Kidney epithelial cell (primary cell): ENCODE data around the gene DOCK1. TPM values are rescaled to one million over a fixed set of nuclear protein-coding genes. Genes with fewer than 3 reads are reported as not detected.

Source experiments
- DNase-seq: peaks from one replicate; pipeline ENCODE4 v3.0.0-alpha.2; 2010; ENCODE audit warnings: low read depth
- H3K27me3 ChIP-seq: 2 replicates; pipeline ENCODE4 v1.6.0; 2011; ENCODE audit warnings: low read length; ENCODE audit not compliant: control insufficient read depth, insufficient read depth
- H3K36me3 ChIP-seq: 2 replicates; pipeline ENCODE4 v1.5.1; 2011; ENCODE audit warnings: low read length; ENCODE audit not compliant: control insufficient read depth, insufficient read depth
- H3K4me3 ChIP-seq: 2 replicates; pipeline ENCODE4 v1.5.1; 2011; ENCODE audit warnings: low read depth, mild to moderate bottlenecking, control low read depth, low read length
- total RNA-seq: library from RNA; depleted of rRNA; stranded (reverse); fragments of >200 nt; gene quantifications from 2 replicates; pipeline ENCODE4 v1.2.3, GENCODE V29; 2015
- TF ChIP-seq, protein P1 (sequence below): IDR thresholded peaks from 2 replicates; pipeline ENCODE4 v1.5.1; 2011; ENCODE audit warnings: mild to moderate bottlenecking, moderate library complexity, low read length, control low read depth, inconsistent platforms; ENCODE audit not compliant: insufficient read depth, poor library complexity, severe bottlenecking

The DOCK1 gene
- total RNA-seq, 1 donor from 2014 or later, result 39.5 TPM

DNA sequence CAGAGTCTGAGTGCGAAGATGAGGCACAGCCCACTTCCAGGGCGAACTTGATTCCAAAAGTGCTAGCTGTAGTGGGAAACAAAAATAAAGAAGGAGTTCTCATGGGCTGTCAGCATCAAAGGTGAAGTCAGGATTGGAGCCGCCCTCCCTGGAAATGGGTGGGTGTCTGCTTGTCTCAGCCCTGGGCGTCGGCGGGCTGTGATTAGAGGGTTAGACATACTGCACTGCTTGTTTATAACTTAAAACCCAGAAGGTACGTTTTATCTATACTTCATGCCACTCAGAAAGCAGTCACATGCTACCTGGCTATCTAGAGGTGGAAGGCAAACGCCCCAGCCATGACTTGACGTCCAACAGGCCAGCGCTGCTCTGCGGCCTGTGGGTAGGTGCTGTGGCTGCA, 535.1 kb downstream of the DOCK1 start:
- Histone ChIP-seq H3K4me3 (no peak overlapping the region), H3K27me3 (no peaks in the 10 kb centered on the region), H3K36me3 (peaks cover 1% of the 10 kb centered on the region)
- TF ChIP-seq, protein P1, sequence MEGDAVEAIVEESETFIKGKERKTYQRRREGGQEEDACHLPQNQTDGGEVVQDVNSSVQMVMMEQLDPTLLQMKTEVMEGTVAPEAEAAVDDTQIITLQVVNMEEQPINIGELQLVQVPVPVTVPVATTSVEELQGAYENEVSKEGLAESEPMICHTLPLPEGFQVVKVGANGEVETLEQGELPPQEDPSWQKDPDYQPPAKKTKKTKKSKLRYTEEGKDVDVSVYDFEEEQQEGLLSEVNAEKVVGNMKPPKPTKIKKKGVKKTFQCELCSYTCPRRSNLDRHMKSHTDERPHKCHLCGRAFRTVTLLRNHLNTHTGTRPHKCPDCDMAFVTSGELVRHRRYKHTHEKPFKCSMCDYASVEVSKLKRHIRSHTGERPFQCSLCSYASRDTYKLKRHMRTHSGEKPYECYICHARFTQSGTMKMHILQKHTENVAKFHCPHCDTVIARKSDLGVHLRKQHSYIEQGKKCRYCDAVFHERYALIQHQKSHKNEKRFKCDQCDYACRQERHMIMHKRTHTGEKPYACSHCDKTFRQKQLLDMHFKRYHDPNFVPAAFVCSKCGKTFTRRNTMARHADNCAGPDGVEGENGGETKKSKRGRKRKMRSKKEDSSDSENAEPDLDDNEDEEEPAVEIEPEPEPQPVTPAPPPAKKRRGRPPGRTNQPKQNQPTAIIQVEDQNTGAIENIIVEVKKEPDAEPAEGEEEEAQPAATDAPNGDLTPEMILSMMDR, result no peak
- no peak for DNase-seq

DNA sequence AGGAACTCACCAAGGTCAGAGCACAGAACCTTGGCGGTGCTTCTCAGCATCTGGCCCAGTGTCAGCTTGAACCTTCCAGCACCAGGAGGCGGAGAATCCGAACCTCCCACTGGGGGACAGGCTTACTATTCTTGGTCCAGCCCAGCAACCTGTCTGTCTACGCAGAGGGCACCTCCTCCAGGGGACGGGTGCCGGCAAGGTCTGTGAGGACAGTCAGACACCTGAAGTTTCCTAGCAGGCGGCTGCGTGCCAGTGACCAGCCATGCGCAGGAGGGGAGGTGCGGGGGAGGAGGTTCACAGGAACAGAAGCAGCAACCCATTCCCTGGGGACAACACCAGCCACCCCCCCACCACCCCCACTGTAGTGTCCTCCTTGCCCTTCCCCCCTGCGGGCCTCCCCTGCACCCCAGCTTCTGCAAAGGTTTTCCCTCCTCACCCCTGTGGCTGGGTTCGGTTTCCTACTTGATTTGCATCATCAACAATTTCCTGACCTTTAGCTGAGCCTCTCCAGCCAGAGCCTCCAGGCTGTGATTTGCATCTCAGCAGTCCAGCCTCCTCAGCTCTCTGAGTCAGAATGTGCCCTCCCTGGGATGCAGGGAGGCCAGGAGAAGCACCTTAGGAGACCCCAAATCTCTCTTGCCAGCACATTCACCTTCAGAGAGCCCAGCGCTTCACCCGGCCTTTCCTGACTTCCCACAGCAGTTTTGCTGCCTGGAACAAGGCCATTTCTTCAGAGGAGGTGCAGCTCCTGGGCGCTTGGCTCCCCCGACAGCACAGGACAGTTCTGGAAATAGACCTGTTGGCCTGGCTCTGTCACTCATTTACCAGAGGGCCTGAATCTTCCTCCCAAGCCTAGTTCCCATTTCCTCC, 536.4 kb downstream of the DOCK1 start:
- Histone ChIP-seq H3K36me3 (peaks cover 1% of the 10 kb centered on the region), H3K4me3 (peak overlapping the region; percentile 1)
- DNase-seq, result peak; percentile 49

DNA sequence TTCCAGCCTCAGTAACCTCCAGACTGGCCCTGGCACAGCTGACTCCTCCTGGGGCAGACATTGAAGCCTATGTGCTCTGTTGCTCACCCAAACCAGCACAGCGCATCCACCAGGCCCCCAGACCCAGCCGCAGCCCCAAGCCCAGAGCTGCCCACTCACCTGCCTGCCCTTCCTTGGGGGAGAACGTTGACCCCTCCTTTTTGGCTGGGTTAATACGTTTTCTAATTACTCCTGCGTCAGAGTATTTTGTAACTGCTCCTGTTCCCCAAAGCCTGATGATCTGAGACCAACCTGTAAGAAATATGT, 536.9 kb downstream of the DOCK1 start:
- peaks cover 1% of the 10 kb centered on the region for H3K36me3 ChIP-seq
- H3K27me3 ChIP-seq, result no peaks in the 10 kb centered on the region
- TF ChIP-seq, protein P1, result no peak
- no peak for DNase-seq
- no peak overlapping the region for H3K4me3 ChIP-seq

More for the DNA sequence above, 536.4 kb downstream of the DOCK1 start:
- TF ChIP-seq, protein P1, result no peak
- no peaks in the 10 kb centered on the region for H3K27me3 ChIP-seq

DNA sequence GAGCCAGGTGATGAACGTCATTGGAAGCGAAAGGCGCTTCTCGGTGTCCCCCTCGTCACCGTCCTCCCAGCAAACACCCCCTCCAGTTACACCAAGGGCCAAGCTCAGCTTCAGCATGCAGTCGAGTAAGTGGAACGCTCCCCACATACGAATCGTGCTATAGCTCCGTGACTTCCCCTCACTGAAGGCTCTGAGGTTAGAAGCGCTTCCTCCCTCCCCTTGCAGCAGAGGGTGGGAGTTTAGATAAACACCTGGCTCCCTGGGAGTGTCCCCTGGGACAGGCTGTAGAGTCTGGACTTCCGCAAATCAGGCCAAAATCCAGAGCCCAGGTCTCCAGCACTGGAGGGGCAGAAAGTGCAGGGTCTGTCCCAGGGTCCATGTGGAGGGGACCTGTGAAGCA, 538.9 kb downstream of the DOCK1 start:
- no peaks in the 10 kb centered on the region for H3K27me3 ChIP-seq
- TF ChIP-seq, protein P1, result no peak
- H3K36me3 ChIP-seq, result peaks cover 1% of the 10 kb centered on the region
- DNase-seq, result no peak
- no peak overlapping the region for H3K4me3 ChIP-seq

DNA sequence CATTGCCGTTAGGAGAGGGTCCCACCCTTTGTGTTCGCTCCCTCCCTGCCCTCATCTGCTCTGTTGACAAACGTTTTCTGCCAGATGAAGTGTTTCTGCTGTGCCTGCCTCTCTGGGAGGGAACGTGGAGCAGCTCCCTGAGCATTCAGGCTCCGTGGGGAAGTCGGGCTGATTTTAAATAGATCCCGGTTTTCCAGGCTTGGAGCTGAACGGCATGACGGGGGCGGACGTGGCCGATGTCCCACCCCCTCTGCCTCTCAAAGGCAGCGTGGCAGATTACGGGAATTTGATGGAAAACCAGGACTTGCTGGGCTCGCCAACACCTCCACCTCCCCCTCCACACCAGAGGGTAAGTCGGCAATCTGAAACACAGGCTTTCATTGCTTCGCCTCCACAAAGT, 542.0 kb downstream of the DOCK1 start:
- Histone ChIP-seq H3K4me3 (no peak overlapping the region), H3K27me3 (no peaks in the 10 kb centered on the region), H3K36me3 (peaks cover 1% of the 10 kb centered on the region)
- TF ChIP-seq, protein P1, result no peak
- DNase-seq, result no peak

DNA sequence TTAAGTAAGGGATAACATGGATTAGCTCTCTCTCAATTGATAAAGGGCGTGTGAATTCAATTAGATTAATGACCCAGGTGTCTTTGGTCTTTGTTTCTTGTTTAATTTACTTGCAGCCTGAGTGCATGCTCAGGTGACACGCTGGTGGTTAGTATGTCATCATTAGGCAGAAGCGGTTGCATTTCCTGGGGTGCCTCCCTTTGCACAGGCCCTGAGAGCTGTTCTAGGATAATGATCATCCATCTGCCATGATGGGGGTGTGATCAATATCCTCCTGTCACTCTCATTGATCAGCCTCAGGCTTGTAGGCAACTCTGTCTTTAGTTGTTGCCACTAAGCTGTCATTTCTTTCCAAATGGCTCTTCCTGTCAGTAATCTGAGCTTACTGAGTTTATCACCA, 544.3 kb downstream of the DOCK1 start:
- TF ChIP-seq, protein P1, result no peak
- DNase-seq, result no peak
- H3K36me3 ChIP-seq, result peaks cover 1% of the 10 kb centered on the region
- H3K27me3 ChIP-seq, result no peaks in the 10 kb centered on the region
- no peak overlapping the region for H3K4me3 ChIP-seq
